AG04449 (cell line): Measurements from ENCODE around the gene PBX1.

Experiments
- CTCF ChIA-PET: fragments of 350-600 bp; formaldehyde crosslinking; extraction: SDS; loops from one replicate; lab custom pipeline; 2021; ENCODE audit warnings: antibody characterized with exemption; lab: Yijun Ruan, JAX
- POLR2A ChIA-PET: fragments of 400-600, 350-600 bp; formaldehyde crosslinking; extraction: SDS; loops from one replicate; lab custom pipeline; 2020; ENCODE audit warnings: antibody characterized with exemption, inconsistent platforms; lab: Yijun Ruan, JAX
- DNase-seq: peaks from one replicate; pipeline ENCODE4 v3.0.0-alpha.2; 2010; ENCODE audit warnings: low read depth, low spot score
- H3K4me3 ChIP-seq: 2 replicates; pipeline ENCODE4 v1.5.1; 2011; ENCODE audit warnings: low read depth, mild to moderate bottlenecking, control low read depth, low read length
- CTCF ChIP-seq: IDR thresholded peaks from one replicate; pipeline ENCODE4 v1.5.1; 2011; ENCODE audit warnings: mild to moderate bottlenecking, moderate library complexity, low read length, control low read depth, inconsistent platforms; ENCODE audit not compliant: insufficient read depth; ENCODE audit errors: missing control alignments

Gene PBX1

DNA sequence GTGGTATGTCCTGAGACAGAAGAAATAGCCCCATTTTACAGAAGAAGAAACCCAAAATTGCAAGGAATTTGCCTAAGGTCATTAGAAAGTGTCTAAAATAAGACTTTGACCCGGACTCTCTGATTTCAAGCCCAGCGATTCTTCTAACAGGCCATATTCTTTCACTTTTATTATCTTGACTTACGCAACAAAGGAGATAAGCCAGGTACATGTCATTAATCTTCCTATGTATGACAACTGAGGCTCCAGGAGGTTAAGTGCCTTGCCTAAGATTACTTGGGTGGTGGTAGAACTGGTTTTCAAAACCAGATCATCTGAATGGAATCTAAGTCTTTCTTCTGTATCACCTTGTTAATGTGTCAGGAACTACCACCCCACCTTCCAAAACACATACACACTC lies 124.3 kb downstream of the PBX1 start:
- POLR2A ChIA-PET: no interaction called here
- DNase-seq: no peak
- H3K4me3 ChIP-seq: no peak overlapping the region
- TF ChIP-seq CTCF: no peak
- CTCF ChIA-PET: interaction anchor here (1.7 kb wide), 1 partner anchor 9 kb away, joined by 7 read pairs; no protein-coding TSS in a partner anchor

- TF ChIP-seq CTCF: no peak
- no peak overlapping the region for H3K4me3 ChIP-seq
- ChIA-PET CTCF (interaction anchor here (1.1 kb wide), 1 partner anchor 101 kb away, joined by 5 read pairs; no protein-coding TSS in a partner anchor), POLR2A (no interaction called here)
- no peak for DNase-seq
Measured at GRCh38 chr1:164685266-164686035, 126.5 kb downstream of the PBX1 start.

- no peak for DNase-seq
- ChIA-PET POLR2A (no interaction called here), CTCF (no interaction called here)
- TF ChIP-seq CTCF: no peak
- no peak overlapping the region for H3K4me3 ChIP-seq
Measured at GRCh38 chr1:164687777-164688176, 128.8 kb downstream of the PBX1 start.

DNA sequence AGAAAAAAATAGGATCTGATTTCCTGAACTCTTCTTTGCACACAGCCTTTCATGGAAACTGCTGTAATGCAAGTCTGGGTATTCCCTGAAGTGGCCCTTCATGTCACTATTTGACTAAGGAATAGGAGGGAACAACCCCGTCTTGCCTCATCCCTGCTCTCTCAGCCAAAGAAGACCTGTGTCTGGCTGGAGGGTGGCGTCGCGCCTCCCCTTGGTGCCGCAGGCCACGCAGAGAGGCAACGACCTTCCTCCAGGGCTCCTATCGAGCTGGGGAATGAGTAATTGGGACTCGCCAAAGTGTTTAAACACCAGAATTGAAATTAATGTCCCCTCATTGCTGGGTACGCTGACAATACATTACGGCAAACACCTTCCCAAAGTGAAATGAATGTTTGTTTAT lies 129.8 kb downstream of the PBX1 start:
- DNase-seq: no peak
- ChIA-PET CTCF (no interaction called here), POLR2A (no interaction called here)
- TF ChIP-seq CTCF: no peak
- no peak overlapping the region for H3K4me3 ChIP-seq

DNA sequence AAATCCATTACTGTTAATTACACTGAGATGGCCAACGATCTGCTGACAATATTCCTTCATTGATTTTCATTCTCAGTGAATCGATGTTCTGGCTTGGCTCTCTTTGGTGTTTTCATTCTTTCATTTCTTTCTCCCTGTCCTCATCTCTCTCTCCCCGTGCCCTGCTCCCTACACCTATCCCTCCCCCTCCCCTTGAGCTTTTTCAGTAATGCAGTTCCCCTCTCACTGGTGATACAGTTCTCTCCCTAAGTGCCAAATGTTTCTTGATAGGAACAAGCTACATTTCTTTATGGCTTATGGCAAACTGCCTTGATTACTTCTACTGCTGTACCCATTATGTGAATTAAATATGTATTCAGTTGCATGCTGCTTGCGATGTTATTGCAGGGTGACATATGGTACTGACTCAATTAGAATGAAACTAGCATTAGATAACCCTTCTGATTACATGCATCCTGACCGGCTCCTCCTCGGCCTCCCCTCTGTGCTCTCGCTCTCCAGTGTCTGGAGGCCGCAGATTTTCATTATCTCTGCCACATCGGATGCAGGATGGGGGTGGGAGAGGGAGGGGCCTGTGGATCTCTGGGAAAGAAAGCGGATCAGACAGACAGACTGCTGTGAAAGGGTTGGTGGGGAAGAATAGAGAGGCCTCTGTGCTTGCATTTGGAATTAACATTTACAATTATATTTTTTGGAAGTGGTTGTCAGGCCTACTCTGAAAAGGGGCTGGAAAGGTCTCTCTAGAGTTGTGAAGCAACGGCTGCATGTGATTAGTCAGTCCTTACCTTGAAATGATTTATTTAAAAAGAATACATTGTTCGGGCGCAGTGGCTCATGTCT lies 130.9 kb downstream of the PBX1 start:
- no peak for DNase-seq
- CTCF ChIA-PET: no interaction called here
- POLR2A ChIA-PET: no interaction called here
- TF ChIP-seq CTCF: no peak
- no peak overlapping the region for H3K4me3 ChIP-seq

- no peak for DNase-seq
- ChIA-PET POLR2A (no interaction called here), CTCF (no interaction called here)
- no peak overlapping the region for H3K4me3 ChIP-seq
- no peak for TF ChIP-seq CTCF
Measured at GRCh38 chr1:164692420-164692819, 133.4 kb downstream of the PBX1 start.
